Measurements from ENCODE around the gene RBFOX2. TPM values are rescaled to one million over a fixed set of nuclear protein-coding genes. Genes with fewer than 3 reads are reported as not detected.

Gene RBFOX2
- total and polyA plus RNA-seq, 2 experiments from 2014 or later, result 88.8 to 131 TPM

DNA sequence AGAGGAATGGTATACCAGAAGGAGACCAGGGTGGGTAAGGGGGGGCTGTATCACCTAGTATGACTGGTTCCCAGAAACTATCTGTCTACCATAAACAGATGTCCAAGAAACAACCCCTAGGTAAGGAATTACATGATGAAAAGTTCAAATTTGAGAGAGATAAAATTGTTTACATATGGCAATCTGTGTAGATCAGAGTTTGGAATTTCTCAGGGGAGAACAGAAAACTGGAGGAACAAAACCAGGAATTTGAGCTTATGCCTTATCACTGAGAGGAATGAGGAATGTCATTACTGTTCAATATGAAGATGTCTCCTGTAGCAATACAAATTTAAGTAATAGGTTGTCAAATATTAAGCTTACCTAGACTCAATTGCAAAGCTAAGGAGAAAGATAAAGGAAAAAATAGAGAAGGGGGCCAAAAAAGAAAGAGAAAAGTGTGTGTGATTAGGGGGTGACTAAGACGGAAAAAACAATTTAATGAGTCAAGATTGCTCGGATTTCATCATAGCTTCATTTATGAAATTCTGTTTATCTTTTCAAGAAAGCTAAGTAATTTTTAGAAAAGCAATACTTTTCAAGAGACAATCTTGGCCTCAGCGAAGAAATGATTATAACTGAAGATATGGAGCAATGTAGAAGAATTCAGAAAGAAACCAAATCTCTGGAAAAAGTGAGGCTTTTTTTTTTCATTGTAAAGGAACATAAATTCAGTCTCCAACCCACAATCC, 193.2 kb downstream of the RBFOX2 start:
- Mint-ChIP-seq H3K9me3 (no peaks in the 10 kb centered on the region), H3K4me3 (peak overlapping the region; percentile 83), H3K36me3 (ENCODE audit: low read depth) (no peaks in the 10 kb centered on the region), H3K27ac (peak overlapping the region; percentile 94), H3K27me3 (ENCODE audit: insufficient read depth, low read depth, poor library complexity) (peaks cover 9% of the 10 kb centered on the region), H3K4me1 (peaks cover 60% of the 10 kb centered on the region)
- H3K27me3 ChIP-seq (ENCODE audit: insufficient read depth), result no peaks in the 10 kb centered on the region
- no peak for DNase-seq (ENCODE audit: low spot score)
- H3K27ac ChIP-seq (ENCODE audit: low read depth), result peak overlapping the region; percentile 77
- H3K4me1 ChIP-seq (ENCODE audit: insufficient read depth), result peaks cover 58% of the 10 kb centered on the region
- 0 out of 2 replicates have a peak, but pooled peaks cover 5% of the 10 kb centered on the region for H4K20me1 ChIP-seq (replicated peaks; ENCODE audit: insufficient read depth)
- H3K79me2 ChIP-seq (replicated peaks; ENCODE audit: insufficient read depth), result peaks cover 87% of the 10 kb centered on the region
- no peaks in the 10 kb centered on the region for H3K36me3 ChIP-seq (ENCODE audit: insufficient read depth)
- TF ChIP-seq ZNF331 (CRISPR knock-in tag; IDR thresholded peaks at IDR 0.05; ENCODE audit: low read depth), result no peak
- no peak for TF ChIP-seq JUNB (IDR thresholded peaks at IDR 0.05; ENCODE audit: unreplicated experiment)
- TF ChIP-seq EZH2 (IDR thresholded peaks at IDR 0.05; ENCODE audit: low read depth, unreplicated experiment), result no peak
- no peak for TF ChIP-seq CREB1 (CRISPR knock-in tag; IDR thresholded peaks at IDR 0.05; ENCODE audit: low read depth)
- no peak for TF ChIP-seq POLR2AphosphoS5 (IDR thresholded peaks at IDR 0.05; ENCODE audit: low read depth)
- TF ChIP-seq, protein P1, sequence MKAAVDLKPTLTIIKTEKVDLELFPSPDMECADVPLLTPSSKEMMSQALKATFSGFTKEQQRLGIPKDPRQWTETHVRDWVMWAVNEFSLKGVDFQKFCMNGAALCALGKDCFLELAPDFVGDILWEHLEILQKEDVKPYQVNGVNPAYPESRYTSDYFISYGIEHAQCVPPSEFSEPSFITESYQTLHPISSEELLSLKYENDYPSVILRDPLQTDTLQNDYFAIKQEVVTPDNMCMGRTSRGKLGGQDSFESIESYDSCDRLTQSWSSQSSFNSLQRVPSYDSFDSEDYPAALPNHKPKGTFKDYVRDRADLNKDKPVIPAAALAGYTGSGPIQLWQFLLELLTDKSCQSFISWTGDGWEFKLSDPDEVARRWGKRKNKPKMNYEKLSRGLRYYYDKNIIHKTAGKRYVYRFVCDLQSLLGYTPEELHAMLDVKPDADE (IDR thresholded peaks at IDR 0.05), result no peak
- TF ChIP-seq, protein P2, sequence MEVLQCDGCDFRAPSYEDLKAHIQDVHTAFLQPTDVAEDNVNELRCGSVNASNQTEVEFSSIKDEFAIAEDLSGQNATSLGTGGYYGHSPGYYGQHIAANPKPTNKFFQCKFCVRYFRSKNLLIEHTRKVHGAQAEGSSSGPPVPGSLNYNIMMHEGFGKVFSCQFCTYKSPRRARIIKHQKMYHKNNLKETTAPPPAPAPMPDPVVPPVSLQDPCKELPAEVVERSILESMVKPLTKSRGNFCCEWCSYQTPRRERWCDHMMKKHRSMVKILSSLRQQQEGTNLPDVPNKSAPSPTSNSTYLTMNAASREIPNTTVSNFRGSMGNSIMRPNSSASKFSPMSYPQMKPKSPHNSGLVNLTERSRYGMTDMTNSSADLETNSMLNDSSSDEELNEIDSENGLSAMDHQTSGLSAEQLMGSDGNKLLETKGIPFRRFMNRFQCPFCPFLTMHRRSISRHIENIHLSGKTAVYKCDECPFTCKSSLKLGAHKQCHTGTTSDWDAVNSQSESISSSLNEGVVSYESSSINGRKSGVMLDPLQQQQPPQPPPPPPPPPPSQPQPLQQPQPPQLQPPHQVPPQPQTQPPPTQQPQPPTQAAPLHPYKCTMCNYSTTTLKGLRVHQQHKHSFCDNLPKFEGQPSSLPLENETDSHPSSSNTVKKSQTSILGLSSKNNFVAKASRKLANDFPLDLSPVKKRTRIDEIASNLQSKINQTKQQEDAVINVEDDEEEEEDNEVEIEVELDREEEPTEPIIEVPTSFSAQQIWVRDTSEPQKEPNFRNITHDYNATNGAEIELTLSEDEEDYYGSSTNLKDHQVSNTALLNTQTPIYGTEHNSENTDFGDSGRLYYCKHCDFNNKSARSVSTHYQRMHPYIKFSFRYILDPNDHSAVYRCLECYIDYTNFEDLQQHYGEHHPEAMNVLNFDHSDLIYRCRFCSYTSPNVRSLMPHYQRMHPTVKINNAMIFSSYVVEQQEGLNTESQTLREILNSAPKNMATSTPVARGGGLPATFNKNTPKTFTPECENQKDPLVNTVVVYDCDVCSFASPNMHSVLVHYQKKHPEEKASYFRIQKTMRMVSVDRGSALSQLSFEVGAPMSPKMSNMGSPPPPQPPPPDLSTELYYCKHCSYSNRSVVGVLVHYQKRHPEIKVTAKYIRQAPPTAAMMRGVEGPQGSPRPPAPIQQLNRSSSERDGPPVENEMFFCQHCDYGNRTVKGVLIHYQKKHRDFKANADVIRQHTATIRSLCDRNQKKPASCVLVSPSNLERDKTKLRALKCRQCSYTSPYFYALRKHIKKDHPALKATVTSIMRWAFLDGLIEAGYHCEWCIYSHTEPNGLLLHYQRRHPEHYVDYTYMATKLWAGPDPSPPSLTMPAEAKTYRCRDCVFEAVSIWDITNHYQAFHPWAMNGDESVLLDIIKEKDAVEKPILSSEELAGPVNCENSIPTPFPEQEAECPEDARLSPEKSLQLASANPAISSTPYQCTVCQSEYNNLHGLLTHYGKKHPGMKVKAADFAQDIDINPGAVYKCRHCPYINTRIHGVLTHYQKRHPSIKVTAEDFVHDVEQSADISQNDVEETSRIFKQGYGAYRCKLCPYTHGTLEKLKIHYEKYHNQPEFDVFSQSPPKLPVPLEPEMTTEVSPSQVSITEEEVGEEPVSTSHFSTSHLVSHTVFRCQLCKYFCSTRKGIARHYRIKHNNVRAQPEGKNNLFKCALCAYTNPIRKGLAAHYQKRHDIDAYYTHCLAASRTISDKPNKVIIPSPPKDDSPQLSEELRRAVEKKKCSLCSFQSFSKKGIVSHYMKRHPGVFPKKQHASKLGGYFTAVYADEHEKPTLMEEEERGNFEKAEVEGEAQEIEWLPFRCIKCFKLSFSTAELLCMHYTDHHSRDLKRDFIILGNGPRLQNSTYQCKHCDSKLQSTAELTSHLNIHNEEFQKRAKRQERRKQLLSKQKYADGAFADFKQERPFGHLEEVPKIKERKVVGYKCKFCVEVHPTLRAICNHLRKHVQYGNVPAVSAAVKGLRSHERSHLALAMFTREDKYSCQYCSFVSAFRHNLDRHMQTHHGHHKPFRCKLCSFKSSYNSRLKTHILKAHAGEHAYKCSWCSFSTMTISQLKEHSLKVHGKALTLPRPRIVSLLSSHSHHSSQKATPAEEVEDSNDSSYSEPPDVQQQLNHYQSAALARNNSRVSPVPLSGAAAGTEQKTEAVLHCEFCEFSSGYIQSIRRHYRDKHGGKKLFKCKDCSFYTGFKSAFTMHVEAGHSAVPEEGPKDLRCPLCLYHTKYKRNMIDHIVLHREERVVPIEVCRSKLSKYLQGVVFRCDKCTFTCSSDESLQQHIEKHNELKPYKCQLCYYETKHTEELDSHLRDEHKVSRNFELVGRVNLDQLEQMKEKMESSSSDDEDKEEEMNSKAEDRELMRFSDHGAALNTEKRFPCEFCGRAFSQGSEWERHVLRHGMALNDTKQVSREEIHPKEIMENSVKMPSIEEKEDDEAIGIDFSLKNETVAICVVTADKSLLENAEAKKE (CRISPR knock-in tag; IDR thresholded peaks at IDR 0.05), result no peak
- TF ChIP-seq STAT1 (IDR thresholded peaks at IDR 0.05; ENCODE audit: unreplicated experiment), result no peak
- TF ChIP-seq, protein P3, sequence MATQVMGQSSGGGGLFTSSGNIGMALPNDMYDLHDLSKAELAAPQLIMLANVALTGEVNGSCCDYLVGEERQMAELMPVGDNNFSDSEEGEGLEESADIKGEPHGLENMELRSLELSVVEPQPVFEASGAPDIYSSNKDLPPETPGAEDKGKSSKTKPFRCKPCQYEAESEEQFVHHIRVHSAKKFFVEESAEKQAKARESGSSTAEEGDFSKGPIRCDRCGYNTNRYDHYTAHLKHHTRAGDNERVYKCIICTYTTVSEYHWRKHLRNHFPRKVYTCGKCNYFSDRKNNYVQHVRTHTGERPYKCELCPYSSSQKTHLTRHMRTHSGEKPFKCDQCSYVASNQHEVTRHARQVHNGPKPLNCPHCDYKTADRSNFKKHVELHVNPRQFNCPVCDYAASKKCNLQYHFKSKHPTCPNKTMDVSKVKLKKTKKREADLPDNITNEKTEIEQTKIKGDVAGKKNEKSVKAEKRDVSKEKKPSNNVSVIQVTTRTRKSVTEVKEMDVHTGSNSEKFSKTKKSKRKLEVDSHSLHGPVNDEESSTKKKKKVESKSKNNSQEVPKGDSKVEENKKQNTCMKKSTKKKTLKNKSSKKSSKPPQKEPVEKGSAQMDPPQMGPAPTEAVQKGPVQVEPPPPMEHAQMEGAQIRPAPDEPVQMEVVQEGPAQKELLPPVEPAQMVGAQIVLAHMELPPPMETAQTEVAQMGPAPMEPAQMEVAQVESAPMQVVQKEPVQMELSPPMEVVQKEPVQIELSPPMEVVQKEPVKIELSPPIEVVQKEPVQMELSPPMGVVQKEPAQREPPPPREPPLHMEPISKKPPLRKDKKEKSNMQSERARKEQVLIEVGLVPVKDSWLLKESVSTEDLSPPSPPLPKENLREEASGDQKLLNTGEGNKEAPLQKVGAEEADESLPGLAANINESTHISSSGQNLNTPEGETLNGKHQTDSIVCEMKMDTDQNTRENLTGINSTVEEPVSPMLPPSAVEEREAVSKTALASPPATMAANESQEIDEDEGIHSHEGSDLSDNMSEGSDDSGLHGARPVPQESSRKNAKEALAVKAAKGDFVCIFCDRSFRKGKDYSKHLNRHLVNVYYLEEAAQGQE (IDR thresholded peaks at IDR 0.05; ENCODE audit: unreplicated experiment), result no peak
- TF ChIP-seq ZNF114 (CRISPR knock-in tag; IDR thresholded peaks at IDR 0.05), result no peak
- no peaks in the 10 kb centered on the region for H3F3A ChIP-seq (replicated peaks; ENCODE audit: low read depth)
- no peak overlapping the region for H2AFZ ChIP-seq
- H3K4me3 ChIP-seq, result peak overlapping the region; percentile 46
- no peaks in the 10 kb centered on the region for H3K9me2 ChIP-seq (ENCODE audit: insufficient read depth)
- no peak for ATAC-seq
- peak overlapping the region; percentile 53 for H3K4me2 ChIP-seq

All from GM23338 (cell line).